SIG-M5 (cell line): ENCODE measurements around the gene PXDN.
"Not testable (repeated sequence)": the region's sequence is repeated elsewhere in the genome, so short reads cannot be mapped to it uniquely, and the experiment has no call there.

Experiments used
- DNase-seq: peaks from one replicate; lab custom pipeline; 2025; lab: John Stamatoyannopoulos, UW

PXDN gene, protein sequence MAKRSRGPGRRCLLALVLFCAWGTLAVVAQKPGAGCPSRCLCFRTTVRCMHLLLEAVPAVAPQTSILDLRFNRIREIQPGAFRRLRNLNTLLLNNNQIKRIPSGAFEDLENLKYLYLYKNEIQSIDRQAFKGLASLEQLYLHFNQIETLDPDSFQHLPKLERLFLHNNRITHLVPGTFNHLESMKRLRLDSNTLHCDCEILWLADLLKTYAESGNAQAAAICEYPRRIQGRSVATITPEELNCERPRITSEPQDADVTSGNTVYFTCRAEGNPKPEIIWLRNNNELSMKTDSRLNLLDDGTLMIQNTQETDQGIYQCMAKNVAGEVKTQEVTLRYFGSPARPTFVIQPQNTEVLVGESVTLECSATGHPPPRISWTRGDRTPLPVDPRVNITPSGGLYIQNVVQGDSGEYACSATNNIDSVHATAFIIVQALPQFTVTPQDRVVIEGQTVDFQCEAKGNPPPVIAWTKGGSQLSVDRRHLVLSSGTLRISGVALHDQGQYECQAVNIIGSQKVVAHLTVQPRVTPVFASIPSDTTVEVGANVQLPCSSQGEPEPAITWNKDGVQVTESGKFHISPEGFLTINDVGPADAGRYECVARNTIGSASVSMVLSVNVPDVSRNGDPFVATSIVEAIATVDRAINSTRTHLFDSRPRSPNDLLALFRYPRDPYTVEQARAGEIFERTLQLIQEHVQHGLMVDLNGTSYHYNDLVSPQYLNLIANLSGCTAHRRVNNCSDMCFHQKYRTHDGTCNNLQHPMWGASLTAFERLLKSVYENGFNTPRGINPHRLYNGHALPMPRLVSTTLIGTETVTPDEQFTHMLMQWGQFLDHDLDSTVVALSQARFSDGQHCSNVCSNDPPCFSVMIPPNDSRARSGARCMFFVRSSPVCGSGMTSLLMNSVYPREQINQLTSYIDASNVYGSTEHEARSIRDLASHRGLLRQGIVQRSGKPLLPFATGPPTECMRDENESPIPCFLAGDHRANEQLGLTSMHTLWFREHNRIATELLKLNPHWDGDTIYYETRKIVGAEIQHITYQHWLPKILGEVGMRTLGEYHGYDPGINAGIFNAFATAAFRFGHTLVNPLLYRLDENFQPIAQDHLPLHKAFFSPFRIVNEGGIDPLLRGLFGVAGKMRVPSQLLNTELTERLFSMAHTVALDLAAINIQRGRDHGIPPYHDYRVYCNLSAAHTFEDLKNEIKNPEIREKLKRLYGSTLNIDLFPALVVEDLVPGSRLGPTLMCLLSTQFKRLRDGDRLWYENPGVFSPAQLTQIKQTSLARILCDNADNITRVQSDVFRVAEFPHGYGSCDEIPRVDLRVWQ (N-terminal part only)

DNA sequence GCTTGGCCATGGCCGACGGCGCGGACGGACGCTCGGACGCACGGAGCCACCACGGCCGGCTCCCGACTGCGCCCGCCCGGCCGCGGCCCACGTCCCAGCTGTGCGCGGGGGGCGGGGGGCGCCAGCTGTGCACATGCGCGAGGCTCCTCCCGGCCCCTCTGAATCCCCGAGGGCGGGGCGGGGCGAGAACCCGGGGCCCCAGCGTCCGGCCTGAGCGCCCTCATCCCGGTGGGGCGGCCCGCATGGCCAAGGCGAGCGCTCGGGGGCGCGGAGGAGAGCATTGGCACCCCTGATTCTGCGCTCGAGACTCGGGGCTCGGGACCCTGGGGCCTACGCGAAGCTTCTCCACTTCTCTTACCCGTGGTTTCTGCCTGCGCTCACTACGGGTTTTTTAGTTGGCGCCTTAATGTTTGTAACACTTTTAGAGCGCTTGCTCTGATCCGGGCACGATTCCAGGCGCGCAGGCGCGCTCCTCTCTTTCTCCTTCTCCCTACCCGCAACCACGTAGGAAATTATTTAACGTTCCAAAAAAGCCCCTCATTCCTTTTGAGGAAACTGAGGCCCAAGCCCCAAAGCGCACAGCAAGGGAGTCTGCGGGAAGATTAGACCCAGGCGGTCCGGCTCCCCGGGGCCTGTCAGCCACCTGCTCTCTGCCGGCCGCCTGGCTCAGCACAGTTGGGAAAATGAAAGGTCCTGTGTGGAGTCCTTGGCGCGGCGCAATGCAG is at the start of gene PXDN:
Gene PXDN (minus strand): TSS at position 70 of the 725 bp plus-strand sequence. CDS start 60 bp downstream, at position 10.
- DNase-seq, result no peak

DNA sequence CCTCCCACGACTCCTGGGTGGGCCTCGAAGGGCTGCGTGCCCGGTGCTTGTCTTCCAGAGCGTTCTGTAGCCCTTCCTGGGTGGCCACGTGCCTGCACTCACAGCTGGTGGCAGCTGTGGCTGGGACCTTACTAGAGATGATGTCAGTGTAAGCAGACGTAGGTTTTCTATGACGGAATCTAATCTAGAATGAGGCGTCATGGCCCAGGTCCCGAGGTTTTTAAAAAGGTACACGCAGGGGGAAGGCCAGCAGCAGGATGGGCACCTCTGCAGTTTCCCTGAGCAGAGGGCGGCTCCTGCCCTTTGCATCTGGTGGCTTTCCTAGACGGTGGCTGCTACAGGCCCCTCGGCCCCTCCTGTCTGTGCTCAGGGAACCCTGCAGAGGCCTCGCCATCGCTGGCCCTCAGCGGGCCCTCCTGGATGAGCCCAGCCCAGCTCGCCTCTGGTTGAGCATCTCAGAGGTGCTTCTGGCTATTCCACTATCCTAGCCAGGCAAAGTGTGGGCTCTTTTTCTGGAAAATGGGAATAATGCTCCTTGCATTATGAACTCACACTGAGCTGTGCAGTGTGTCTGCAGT is 49.6 kb upstream of the PXDN start:
- no peak for DNase-seq

DNA sequence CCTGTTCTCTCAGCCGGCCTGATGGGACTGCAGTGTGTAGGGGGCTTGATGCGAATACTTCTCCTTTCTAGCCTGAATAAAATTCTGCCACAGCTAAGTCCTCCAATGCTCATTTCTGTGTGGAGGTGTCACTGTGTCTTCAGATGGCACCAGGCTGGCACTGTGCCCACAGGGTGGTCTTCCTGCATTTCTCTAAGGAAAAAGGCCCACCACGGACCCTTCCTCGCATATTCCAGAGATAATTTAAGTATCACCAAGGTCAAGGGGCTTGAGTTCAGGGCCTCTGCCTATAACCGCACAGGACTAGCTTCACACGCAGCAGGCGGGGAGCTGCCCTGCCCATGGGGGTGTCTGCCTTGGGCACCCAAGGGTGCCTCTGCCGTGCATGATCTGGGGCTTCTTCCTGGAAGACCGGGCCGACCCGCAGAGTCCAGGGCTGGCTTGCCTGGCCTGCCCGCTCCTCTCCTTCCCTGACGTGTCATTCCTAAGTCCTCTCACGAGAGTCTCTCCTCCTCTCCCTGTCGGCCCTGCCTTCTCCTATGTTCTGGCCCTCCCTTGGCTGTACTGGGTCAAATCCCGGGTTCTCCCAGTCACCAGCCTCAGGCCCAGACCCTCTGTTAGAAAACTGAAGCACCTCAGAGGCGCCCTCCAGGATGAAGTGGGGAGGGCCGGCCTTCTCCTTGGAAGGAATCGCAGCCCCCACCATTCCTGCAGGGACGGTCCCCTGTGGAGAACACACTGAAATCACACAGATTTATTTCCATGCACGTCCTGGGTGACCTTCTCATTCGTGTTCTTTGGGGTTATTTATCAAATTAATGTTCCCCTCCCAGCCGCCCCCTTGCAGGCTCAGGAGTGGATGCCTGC is 48.9 kb upstream of the PXDN start:
- DNase-seq, result no peak

DNA sequence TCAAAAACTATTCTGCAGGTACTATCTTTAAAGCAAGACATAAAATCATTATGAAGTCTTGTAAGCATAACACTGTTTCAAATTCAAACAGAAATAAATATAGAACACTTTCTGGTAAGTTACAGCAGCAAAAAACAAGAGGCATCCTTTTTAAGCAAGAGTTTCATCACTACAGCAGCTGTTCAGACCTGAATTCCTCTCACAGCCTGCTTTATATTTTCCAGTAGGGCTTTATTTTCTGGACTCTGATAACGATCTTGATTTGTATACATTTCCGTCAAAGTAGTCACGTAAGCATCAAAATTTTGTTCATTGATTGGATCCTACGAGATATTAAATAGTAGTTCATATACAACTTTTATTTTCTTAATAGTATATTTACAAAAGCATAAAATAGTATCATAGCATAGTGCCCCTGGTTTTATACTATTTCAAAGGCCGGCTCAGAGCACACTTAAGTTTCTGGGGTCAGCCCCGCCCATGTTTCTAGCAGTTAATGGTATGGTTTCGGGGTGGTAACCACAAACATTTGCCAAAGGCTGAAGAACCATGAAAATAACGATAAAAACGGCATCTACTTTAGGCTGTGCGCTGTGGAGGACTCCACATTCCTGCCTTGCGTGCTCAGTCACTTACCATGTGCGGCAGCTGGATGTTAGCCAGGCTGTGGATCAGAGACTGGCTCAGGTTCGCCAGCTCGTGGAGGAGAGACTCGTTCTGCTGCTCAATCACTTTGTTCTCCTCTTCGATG is 47.5 kb upstream of the PXDN start:
- no peak for DNase-seq

DNA sequence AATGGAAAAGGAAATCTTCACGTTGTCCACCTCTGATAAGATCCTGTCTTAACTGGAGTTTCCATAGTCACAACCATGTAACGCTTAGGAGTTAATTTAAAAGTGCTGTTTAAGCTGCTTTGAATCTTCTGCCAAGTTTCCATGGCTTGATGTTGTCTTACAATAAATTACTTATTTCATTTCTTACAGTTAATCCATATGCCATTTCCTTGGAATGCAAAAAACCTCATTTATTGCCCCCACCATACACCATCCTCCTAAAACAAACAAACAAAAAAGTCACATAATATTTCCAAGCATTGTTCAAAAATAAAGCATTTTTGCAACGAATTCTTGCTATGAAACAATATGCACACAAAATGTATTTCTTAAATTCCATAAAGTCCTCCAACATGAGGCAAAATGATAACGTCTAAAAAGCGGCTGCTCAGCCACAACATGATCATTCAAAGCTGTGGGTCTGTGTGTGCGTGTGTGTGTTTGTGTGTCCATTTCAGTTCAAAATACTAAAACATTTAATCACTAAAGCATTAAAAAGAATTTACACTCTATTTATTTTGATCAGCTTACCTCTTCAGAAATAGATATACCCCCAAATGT is 46.8 kb upstream of the PXDN start:
- DNase-seq, result no peak

DNA sequence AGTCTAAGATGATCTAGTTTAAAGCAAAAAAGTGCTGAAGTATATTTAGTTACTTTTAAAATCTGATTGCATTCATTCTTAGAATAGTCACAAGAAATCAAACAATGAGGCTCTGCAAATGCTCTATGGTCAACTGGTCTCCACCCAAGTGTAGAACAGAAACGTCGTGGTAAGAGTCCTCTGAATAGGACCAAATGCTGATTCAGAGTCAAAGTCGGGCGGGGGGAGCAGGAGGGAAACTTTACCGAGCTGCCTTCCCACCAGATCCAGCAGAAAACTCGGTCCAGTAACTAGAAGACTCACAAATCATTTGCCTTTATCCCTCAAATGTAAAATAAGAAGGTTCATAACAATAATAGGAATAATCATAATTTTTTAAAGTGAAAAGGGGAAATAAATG is 46.2 kb upstream of the PXDN start:
- no peak for DNase-seq

DNA sequence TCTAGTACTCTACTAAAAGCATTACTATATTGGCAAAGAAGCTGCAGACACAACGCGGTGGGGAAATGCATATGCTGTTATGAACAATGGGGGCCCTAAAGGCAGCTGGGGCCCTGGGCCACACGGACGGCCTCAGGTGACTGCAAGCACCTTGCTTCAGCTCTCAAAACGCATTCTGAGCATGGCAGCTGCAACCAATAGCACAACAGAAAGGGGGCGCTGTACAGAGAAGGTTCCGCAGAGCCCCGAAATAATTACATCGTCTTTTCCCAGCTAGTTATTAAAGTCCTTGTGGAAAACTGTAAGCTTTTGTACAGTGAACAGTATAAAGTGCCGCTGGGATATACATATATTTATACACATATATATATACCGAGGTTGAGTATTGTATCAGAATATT is 45.3 kb upstream of the PXDN start:
- DNase-seq, result no peak

DNA sequence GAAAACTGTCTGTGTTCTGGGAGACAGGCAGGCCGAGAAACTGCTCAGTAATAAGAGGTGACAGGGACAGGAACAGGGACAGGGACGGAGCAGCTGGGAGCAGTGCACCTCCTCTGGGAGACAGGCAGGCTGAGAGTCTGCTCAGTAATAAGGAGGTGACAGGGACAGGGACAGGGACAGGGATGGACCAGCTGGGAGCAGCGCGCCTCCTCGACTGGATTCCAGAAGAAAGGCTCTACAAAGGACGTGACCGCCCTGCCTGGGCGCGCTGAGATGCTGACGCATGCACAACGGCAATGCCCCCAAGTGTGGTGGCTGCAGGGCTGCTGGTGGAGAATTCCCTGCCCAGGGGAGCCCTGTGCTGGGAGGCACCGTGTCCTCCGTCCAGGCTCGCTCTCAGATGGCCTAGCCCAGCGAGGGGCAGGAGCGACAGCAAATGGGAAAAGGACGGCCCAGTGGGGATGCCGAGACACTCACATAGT is 44.2 kb upstream of the PXDN start:
- no peak for DNase-seq

DNA sequence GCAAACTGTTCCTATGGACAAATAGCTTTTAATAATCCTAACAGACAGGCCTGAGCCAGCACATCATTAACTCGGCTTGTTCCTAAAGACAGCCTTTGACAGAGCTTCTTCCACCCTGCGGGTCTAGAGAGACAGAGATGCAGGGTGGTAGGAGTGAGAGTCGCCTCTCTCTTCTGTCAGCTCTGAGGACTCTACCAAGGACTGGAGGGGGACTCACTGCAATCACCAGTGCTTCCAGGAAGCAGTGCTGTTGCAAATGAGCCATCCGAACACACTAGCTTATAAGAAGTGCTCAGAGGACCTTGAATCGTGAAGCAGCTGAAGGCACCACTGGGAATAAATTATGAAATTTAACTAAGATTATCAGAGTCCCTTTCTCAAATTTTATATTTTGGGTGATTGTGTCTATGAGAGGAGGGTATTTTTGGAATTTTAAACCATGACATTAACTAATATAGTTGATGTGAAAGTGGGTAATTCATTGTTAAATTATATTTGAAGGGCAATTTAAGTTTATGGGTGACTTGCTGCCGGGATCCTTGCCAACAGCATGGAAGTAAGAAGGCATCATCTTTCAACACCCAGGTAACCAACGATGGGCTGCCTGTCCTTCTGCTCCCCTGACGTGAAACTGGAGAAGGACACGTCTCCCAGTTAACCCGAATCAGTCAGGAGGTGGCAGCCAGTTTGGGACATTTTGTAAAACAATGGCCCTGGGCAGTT is 43.6 kb upstream of the PXDN start:
- no peak for DNase-seq

DNA sequence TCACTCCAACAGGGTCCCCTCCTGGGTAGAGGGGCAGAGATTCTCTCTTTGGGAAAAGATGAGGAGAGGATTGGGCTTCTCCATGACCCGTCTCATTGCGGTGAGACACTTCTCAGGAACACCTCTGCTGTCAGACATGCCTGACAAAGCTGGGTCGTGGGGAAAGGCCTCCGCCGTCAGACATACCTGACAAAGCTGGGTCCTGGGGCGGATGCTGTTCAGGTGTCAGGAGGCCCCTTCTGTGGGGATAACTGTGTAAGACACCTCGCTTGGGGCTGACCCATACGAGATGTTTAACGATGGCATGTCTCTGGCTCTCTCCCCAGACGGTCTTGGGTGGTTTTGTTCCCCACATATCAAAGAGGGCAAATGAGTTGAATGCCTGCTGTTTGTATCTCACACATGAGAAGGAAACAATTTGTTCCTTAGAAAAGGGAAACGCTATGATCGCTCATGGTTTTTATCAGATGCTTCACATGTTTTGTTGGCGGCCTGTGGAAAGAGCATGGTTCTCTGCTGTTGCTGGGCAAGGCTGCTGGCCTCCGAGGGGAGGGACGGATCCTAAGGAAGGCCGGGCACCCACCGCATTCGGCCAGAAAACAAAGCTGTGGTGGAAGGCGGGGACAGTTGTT is 40.8 kb upstream of the PXDN start:
- DNase-seq, result no peak

DNA sequence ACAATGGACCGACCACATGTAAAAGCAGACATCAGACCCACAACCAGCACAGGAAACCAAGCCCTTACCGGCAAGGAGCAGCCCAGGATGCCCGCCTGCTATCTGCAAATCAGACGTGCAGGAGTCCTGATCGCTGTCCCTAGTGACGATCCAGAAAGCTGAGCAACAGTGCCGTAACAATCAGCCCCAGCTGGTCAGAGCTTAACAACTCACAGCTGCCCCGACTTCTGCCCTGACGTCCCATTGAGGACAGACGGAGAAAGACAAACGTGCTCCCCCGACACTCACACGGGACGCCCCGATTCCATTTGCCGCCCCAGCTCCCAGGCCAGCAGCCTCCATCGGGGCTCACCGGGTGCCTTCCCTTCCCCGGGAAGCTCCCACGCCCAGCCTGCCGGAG is 39.8 kb upstream of the PXDN start:
- DNase-seq, result no peak

DNA sequence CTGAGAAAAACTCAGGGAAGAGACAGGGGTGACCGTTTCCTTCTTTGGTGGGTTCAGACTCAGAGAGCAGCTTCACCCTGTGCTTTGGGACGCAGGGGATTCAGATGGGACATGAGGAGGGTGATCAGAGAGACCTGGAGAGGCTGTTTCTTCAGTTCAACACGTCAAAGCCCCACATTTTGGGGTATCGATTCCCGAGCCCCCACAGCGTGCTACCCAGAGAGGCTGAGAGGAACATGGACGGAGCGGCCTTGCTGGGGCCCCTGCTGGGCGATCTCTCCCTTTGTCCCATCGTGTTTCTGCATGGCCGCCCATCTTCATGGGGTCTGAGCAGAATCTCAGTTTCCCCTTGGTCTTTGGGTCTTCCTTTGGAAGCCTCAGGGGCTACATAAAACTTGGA is 38.2 kb upstream of the PXDN start:
- DNase-seq, result no peak

DNA sequence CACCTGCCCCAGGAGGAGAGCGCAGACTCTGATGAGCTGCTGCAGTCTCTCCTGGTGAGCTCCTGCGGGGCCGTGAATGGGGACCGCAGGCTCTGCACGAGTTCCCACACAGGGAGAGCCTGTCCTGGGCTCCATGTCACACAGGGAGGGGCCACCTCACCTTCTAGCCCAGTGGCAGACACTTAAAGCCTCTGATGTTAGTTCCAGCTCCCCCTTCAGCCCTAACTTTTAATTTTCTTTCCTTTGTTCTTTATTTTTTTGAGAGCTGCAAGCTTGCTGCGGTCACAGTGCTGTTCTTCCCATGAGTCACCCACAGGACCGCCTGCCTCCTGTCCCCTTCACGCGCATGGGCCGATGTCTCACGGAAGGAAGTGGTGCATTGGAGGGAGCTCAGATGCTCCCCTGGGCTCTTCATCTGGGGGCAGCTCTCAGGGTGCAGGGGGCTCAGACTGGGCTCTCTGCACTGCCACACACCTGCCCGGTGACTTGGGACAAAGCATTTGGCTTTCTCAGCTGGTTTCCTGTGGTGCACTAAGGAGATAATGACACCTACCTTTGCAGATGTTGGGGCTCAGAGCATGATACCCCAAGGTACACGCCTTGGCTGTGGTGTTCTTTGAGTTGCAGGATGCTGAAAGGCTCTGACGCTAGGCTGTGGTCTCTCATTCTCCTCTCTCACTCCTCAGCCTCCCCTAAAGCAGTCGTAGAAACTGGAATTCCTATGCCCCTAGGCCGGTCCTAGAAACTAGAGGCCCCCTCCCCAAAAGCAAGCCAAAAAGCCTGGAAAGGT is 37.2 kb upstream of the PXDN start:
- no peak for DNase-seq

DNA sequence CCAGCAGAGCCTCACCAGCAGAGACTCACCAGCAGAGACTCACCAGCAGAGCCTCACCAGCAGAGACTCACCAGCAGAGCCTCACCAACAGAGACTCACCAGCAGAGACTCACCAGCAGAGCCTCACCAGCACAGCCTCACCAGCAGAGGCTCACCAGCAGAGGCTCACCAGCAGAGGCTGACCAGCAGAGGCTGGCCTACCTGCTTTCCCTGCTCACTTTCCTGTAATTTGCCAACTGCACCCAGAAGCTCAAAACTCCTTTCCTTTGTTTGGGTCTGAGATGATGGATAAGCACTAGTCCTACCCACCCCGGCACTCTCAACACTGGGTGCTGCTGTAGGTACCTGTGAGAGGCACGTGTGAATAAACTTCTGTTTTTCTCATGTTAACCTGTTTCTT is 36.4 kb upstream of the PXDN start:
- DNase-seq, result no peak

DNA sequence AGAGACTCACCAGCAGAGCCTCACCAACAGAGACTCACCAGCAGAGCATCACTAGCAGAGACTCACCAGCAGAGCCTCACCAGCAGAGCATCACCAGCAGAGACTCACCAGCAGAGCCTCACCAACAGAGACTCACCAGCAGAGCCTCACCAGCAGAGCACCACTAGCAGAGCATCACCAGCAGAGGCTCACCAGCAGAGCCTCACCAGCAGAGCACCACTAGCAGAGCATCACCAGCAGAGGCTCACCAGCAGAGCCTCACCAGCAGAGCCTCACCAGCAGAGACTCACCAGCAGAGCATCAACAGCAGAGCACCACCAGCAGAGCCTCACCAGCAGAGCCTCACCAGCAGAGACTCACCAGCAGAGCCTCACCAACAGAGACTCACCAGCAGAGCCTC is 35.7 kb upstream of the PXDN start:
- DNase-seq, result not testable (repeated sequence)

DNA sequence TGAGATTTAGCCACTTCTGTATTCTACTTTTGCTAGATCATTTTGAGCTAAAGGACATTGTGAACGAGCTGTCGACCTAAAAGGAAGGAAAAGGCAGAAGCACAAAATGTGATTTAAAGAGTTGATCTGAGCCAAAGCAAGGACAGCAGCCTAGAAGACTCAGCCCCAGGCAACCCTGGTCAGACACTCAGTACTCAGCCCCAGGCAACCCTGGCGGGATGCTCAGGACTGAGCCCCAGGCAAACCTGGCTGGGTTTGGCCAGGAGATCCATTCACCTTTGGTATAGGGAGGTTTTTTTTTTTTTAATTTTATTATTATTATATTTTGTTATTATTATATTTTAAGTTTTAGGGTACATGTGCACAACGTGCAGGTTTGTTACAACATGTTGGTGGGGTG is 34.3 kb upstream of the PXDN start:
- no peak for DNase-seq

DNA sequence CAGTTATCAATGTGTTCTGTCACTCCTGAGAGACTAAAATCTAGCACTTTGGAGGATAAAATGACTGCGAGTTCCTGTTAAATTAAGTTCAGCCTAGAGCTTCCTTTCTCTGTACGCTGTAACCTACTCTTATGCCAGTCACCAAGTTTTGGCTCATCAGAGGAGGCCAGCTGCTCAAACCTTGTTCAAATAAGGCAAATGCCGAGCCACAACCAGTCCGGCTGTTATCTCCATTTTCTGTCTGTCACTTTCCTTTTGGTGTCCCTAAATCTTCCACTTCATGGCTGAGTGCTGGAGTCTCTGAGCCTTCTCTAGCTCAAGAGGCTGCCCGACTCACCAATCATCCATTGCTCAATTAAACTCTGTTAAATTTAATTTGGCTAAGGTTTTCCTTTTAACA is 33.5 kb upstream of the PXDN start:
- DNase-seq, result no peak
